Heart left ventricle (tissue), 13 donors: ENCODE data around the gene ACOX1.
"Not testable (repeated sequence)": the region's sequence is repeated elsewhere in the genome, so short reads cannot be mapped to it uniquely, and the experiment has no call there.

Experiments used
- CTCF ChIP-seq, 12 donors: fragments of 200-600 bp; sonication (generic) in 4 of 12; IDR thresholded peaks; one replicate each; pipeline versions ENCODE4 v1.5.0 to v1.8.0; 2018 to 2022; ENCODE audit warnings: antibody characterized with exemption in 12 of 12, mild to moderate bottlenecking in 5 of 12
- POLR2A ChIP-seq, 2 donors: fragments of 450-650 bp; IDR thresholded peaks; one replicate each; pipeline ENCODE4 v1.6.1; 2017; ENCODE audit warnings: antibody characterized with exemption in 2 of 2, mild to moderate bottlenecking in 2 of 2, moderate library complexity in 2 of 2
- donor health status: ischemic (EF 13 %, LVEDD 7.1; RV severe dilation, severe dysfunction).
- donor health status: DM: no; HTN: yes; CAD: no.
- donor health status: DM: no; HTN: no; CAD: no.
- donor health status: ischemic (EF 25% LVEDD 6.9; RV normal size, moderate dysfunction).
- donor health status: ischemic (EF 25% LVEDD 5.7; RV mildly dilated, moderate dysfunction).
- donor health status: ischemic (EF 35%, LVEDD 5.7; RV mildly dilated, moderate dysfunction).
- donor health status: nonischemic (EF 11% LVEDD 7.7; RV severe dilation, severe dysfunction).
- donor health status: DM: yes; HTN: yes; CAD: no.
- donor health status: PGD.
- donor health status: ischemic (EF 29% LVEDD 5.4; RV normal size, mild dysfunction).
- donor health status: nonischemic (EF 23%, LVEDD 6.1; RV moderate dilation, normal function).

GRCh38 chr17:75969044-75969443, 9.9 kb downstream of the ACOX1 start:
- not testable (repeated sequence) for TF ChIP-seq CTCF, POLR2A (IDR thresholded peaks at IDR 0.05)
